NB4 (cell line): ENCODE results near the gene ASPHD1.

Experiments
- POLR2A ChIP-seq: IDR thresholded peaks from 2 replicates; pipeline ENCODE4 v1.6.1; 2011; ENCODE audit warnings: mild to moderate bottlenecking; ENCODE audit not compliant: insufficient read length; ENCODE audit errors: extremely low read depth
- TF ChIP-seq, protein P1 (sequence below): IDR thresholded peaks from one replicate; pipeline ENCODE4 v1.5.1; 2012; ENCODE audit warnings: low read depth, low read length
- TF ChIP-seq, protein P2 (sequence below): IDR thresholded peaks from 2 replicates; pipeline ENCODE4 v1.6.1; 2011; ENCODE audit warnings: low read depth, low read length

DNA sequence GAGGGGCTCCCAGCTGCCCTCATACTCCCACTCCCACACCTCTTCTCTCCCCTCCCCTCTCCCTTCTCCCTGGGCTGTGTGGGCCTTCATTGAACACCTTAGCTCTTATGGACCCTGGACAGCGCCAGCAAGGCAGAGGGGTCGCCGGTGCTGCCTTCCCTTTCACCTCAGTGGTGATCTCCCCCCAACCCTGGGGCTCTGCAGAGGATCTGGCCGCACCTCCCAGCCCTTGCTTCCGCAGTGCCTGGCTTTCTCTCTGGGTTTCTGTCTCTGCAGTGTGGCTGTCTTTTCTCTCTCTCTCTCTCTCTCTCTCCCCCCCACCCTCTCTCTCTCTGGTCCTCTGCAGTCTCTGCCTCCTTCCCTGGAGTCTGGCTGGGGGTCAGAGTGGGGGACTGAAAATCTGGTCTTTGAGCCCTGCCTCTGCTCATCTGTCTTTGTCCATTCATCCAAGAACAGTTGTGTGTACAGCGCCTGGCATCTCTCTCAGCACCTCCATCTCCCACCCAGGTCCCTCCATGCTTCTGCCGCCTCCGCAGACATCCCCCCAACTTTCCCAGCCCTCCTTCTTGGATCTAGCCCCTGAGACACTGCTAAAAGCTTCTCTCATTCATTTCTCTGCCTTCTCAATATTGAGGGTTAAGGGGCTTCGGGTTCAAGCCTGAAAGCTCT lies 2.0 kb upstream of the ASPHD1 start:
- TF ChIP-seq, protein P1, sequence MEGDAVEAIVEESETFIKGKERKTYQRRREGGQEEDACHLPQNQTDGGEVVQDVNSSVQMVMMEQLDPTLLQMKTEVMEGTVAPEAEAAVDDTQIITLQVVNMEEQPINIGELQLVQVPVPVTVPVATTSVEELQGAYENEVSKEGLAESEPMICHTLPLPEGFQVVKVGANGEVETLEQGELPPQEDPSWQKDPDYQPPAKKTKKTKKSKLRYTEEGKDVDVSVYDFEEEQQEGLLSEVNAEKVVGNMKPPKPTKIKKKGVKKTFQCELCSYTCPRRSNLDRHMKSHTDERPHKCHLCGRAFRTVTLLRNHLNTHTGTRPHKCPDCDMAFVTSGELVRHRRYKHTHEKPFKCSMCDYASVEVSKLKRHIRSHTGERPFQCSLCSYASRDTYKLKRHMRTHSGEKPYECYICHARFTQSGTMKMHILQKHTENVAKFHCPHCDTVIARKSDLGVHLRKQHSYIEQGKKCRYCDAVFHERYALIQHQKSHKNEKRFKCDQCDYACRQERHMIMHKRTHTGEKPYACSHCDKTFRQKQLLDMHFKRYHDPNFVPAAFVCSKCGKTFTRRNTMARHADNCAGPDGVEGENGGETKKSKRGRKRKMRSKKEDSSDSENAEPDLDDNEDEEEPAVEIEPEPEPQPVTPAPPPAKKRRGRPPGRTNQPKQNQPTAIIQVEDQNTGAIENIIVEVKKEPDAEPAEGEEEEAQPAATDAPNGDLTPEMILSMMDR, result no peak
- TF ChIP-seq, protein P2, sequence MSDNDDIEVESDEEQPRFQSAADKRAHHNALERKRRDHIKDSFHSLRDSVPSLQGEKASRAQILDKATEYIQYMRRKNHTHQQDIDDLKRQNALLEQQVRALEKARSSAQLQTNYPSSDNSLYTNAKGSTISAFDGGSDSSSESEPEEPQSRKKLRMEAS, result no peak
- TF ChIP-seq POLR2A, result no peak
